Measurements from ENCODE around the gene RANBP3.

Gene RANBP3

GRCh38 chr19:6018786-6019185 is 40.8 kb upstream of the RANBP3 start:
- no peaks in the 10 kb centered on the region for H3K27me3 ChIP-seq (ENCODE audit: insufficient read depth, poor library complexity, severe bottlenecking)
- peaks cover 3% of the 10 kb centered on the region for H3K4me1 ChIP-seq (ENCODE audit: insufficient read depth, poor library complexity, severe bottlenecking)
- H3K27ac ChIP-seq (ENCODE audit: poor library complexity, severe bottlenecking) = no peak overlapping the region
- peaks cover 13% of the 10 kb centered on the region; the same call in 1 of the 2 replicates for H3K36me3 ChIP-seq (ENCODE audit: low read depth)
- no peak for TF ChIP-seq CTCF (IDR thresholded peaks at IDR 0.05; ENCODE audit: poor library complexity, severe bottlenecking)
- H3K9me3 ChIP-seq (ENCODE audit: severe bottlenecking) = no peaks in the 10 kb centered on the region
- ATAC-seq (ENCODE audit: low read depth) (no peak), DNase-seq (ENCODE audit: low spot score) (no peak)
- no peak overlapping the region for H3K4me3 ChIP-seq (ENCODE audit: severe bottlenecking)

GRCh38 chr19:6017576-6017975 is 39.6 kb upstream of the RANBP3 start:
- Histone ChIP-seq H3K4me3 (ENCODE audit: severe bottlenecking) (no peak overlapping the region), H3K27ac (ENCODE audit: poor library complexity, severe bottlenecking) (no peak overlapping the region), H3K36me3 (ENCODE audit: low read depth) (peaks cover 13% of the 10 kb centered on the region; the same call in 1 of the 2 replicates), H3K27me3 (ENCODE audit: insufficient read depth, poor library complexity, severe bottlenecking) (no peaks in the 10 kb centered on the region), H3K9me3 (ENCODE audit: severe bottlenecking) (no peaks in the 10 kb centered on the region), H3K4me1 (ENCODE audit: insufficient read depth, poor library complexity, severe bottlenecking) (peaks cover 3% of the 10 kb centered on the region)
- TF ChIP-seq CTCF (IDR thresholded peaks at IDR 0.05; ENCODE audit: poor library complexity, severe bottlenecking) = no peak
- DNase-seq (ENCODE audit: low spot score) = no peak
- ATAC-seq (ENCODE audit: low read depth) = no peak

GRCh38 chr19:6015841-6016545 is 38.1 kb upstream of the RANBP3 start:
- Histone ChIP-seq H3K4me3 (ENCODE audit: severe bottlenecking) (no peak overlapping the region), H3K27ac (ENCODE audit: poor library complexity, severe bottlenecking) (no peak overlapping the region), H3K27me3 (ENCODE audit: insufficient read depth, poor library complexity, severe bottlenecking) (no peaks in the 10 kb centered on the region), H3K4me1 (ENCODE audit: insufficient read depth, poor library complexity, severe bottlenecking) (peaks cover 3% of the 10 kb centered on the region), H3K9me3 (ENCODE audit: severe bottlenecking) (no peaks in the 10 kb centered on the region), H3K36me3 (ENCODE audit: low read depth) (peaks cover 22% of the 10 kb centered on the region; the same call in 1 of the 2 replicates)
- DNase-seq (ENCODE audit: low spot score) (no peak), ATAC-seq (ENCODE audit: low read depth) (no peak)
- TF ChIP-seq CTCF (IDR thresholded peaks at IDR 0.05; ENCODE audit: poor library complexity, severe bottlenecking) = no peak

- no peaks in the 10 kb centered on the region for H3K27me3 ChIP-seq (ENCODE audit: insufficient read depth, poor library complexity, severe bottlenecking)
- peaks cover 30% of the 10 kb centered on the region for H3K36me3 ChIP-seq (ENCODE audit: low read depth)
- no peaks in the 10 kb centered on the region for H3K9me3 ChIP-seq (ENCODE audit: severe bottlenecking)
- DNase-seq (ENCODE audit: low spot score) (no peak), ATAC-seq (ENCODE audit: low read depth) (no peak)
- TF ChIP-seq CTCF (IDR thresholded peaks at IDR 0.05; ENCODE audit: poor library complexity, severe bottlenecking) = no peak
- no peak overlapping the region for H3K27ac ChIP-seq (ENCODE audit: poor library complexity, severe bottlenecking)
- H3K4me3 ChIP-seq (ENCODE audit: severe bottlenecking) = no peak overlapping the region
- H3K4me1 ChIP-seq (ENCODE audit: insufficient read depth, poor library complexity, severe bottlenecking) = no peaks in the 10 kb centered on the region
Observed at GRCh38 chr19:6014551-6015135, 36.7 kb upstream of the RANBP3 start.

Measured in RWPE2 (cell line).